GM08714 (cell line): Measurements from ENCODE around the gene CCDC146.

Source experiments
- H3K4me3 ChIP-seq: fragments of 200-500 bp; sonication (Bioruptor generic); 2 replicates; pipeline ENCODE4 v1.5.1; 2014; ENCODE audit warnings: mild to moderate bottlenecking, low read length, inconsistent platforms
- ZNF274 ChIP-seq: IDR thresholded peaks from 2 replicates; pipeline ENCODE4 v1.6.1; 2012; ENCODE audit warnings: mild to moderate bottlenecking, low read depth, low read length

The CCDC146 gene

DNA sequence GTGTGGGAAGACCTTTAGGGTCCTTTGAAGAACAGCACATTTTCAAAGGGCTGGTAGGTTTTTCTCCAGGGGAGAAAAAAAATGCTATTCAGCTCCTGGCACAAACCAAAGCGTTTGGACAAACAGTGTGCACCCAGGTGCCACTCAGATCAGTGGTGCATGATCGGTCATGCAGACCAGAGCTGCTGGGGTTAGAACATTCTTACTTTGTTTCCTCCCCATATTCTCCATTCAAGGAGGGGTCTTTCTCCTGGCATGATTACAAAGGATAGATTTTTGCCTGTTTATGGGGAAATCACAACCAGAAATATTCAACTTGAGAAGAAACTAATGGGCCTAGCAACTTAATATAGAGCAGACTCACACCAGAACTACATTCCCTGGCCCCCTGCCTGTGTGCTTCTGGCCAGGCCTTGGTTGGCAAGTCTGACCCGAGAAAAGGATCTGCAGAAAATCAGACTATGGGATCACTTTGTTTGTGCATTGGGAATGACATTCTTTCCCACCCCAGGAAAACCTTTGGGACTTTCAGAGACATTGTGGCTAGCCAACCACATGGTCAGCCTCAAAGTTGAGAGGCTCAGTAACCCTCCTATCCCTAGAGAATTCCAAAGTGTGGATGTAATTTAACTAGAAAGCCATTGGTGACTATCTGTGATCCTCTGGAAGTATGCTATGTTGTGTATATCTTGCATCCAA is 159.5 kb downstream of the CCDC146 start:
- no peak overlapping the region for H3K4me3 ChIP-seq
- TF ChIP-seq ZNF274: no peak

GRCh38 chr7:77282897-77283296 is 160.5 kb downstream of the CCDC146 start:
- TF ChIP-seq ZNF274: no peak
- no peak overlapping the region for H3K4me3 ChIP-seq

- H3K4me3 ChIP-seq: no peak overlapping the region
- TF ChIP-seq ZNF274: no peak
These were observed 161.6 kb downstream of the CCDC146 start for GRCh38 chr7:77284005-77284404.

GRCh38 chr7:77284616-77285015 is 162.2 kb downstream of the CCDC146 start:
- TF ChIP-seq ZNF274: no peak
- no peak overlapping the region for H3K4me3 ChIP-seq

GRCh38 chr7:77288676-77289320 is 166.4 kb downstream of the CCDC146 start:
- H3K4me3 ChIP-seq: no peak overlapping the region

GRCh38 chr7:77289387-77289786 is 167.0 kb downstream of the CCDC146 start:
- TF ChIP-seq ZNF274: no peak
- no peak overlapping the region for H3K4me3 ChIP-seq

More at GRCh38 chr7:77288676-77289320, 166.4 kb downstream of the CCDC146 start:
- no peak for TF ChIP-seq ZNF274

DNA sequence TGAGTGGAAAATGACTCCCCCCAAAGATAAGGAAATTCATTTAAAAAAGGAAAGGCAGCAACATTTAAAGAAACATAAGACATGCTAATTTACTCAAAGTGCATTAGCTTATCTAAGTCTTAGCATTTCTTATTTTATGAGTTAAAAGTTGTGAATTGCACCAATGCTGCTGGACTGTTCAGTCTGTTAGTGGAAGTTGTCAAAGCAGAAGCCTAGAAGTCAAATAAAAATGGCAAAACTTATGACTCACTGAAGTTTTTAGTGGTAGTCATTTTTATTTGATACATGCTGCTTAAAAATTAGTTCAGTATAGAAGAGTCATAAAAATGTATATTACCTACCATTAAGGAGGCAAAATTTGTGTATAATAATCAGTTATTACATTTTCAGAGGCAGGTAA is 168.0 kb downstream of the CCDC146 start:
- no peak for TF ChIP-seq ZNF274
- H3K4me3 ChIP-seq: no peak overlapping the region

DNA sequence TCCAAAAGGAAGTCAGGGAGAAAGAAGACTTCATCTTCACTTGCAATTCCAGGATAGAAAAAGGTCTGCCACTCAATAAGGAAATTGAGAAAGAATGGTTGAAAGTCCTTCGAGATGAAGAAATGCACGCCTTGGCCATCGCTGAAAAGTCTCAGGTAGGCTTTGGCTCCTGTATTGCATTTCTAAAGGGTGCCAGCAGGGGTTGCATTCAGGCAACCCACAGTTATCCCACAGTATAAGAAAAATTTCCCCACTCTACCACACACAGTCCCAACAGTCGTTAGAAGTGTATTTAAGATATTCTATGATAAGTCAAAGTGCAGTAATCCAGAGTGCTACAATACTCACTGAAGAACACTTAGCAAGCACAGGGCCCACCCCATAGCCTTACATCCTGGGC is 170.6 kb downstream of the CCDC146 start:
- H3K4me3 ChIP-seq: no peak overlapping the region
- no peak for TF ChIP-seq ZNF274

DNA sequence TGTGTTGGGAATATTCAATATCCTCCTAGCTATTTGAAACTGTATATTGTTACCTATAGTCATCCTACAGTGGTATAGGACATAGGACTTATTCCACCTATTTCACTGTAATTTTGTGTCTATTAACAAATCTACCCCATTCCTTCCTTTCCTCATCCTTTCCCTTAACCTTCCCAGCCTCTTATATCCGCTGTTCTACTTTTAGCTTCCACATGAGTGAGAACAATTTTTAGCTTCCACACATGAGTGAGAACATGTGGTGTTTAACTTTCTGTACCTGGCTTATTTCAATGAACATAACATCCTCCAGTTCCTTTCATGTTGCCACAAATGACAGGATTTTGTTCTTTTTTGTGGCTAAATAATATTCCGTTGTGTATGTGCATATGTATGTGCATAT is 173.1 kb downstream of the CCDC146 start:
- no peak for TF ChIP-seq ZNF274
- no peak overlapping the region for H3K4me3 ChIP-seq

DNA sequence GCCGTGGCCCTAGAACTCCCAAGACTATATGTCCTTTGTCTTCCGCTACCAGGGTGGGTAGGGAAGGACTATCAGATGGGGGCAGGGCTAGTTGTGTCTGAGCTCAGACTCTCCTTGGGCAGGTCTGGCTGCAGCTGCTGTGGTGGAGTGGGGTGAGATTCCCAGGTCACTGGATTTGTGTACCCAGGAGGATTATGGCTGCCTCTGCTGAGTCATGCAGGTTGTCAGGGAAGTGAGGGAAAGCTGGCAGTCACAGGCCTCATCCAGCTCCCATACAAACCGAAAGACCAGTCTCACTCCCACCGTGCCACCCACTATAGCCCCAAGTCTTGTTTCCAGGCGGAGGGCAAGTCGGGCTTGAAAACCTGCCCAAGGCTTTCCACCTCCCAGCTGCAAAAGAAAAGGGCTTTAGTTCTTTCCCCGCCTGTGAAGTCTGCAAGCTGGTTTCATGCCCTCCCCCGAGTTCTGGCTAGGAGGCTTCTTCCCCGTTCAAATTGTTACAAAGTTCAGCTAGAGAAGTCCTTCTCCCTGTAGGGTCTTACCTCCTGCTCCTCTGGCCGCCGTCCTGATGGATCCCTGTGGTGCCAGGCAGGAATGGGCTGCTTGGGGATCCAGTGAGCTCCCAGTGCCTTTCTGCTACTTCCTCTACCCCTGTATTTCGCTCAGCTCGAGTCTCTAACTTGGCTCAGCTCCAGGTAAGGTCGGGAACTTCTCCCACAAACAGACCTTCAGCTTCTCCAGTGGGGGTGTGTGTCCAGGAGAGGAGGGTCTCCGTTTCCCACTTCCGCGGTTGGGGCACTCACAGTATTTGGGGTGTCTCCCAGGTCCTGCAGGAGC is 184.0 kb downstream of the CCDC146 start:
- no peak for TF ChIP-seq ZNF274
- no peak overlapping the region for H3K4me3 ChIP-seq

DNA sequence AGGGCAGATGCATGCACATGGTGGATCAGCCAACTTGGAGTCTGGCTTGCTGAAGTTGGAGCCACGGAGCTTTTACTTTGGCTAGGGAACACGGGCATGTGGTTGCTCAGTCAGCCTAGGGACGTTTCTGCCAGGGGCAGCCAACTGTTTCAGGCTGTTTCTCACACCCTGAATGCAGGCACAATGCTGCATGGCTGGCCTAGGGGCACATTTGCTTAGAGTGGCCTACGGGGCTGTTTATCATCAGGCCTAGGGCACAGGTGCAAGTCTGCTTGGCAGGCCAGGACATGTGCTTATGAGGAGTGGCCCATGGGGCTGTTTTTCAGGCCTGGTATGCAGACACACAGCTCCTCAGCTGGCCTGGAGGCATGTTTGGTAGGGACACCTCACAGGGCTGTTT is 186.4 kb downstream of the CCDC146 start:
- no peak overlapping the region for H3K4me3 ChIP-seq
- no peak for TF ChIP-seq ZNF274

GRCh38 chr7:77309714-77310220 is 187.4 kb downstream of the CCDC146 start:
- no peak overlapping the region for H3K4me3 ChIP-seq
- TF ChIP-seq ZNF274: no peak

DNA sequence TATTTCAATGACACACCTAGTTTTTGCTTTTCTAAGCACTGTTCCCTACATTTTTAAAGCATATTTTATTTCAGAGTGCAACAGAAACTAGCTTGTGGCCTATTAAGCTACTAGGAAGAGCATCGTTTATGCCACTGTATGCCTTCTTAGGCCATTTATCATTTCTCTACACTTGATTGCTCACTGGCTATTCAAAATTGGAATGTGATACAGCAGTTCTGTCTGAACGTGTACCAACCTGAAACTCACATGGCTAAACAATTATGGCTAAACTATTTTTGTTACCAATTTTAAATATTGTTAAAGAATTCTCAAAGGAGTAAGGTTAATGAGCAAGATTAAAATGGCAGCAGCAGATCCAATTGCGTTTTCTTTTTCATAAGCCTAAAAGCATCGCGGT is 188.6 kb downstream of the CCDC146 start:
- no peak for TF ChIP-seq ZNF274
- H3K4me3 ChIP-seq: no peak overlapping the region

GRCh38 chr7:77313085-77313484 is 190.7 kb downstream of the CCDC146 start:
- no peak for TF ChIP-seq ZNF274
- no peak overlapping the region for H3K4me3 ChIP-seq
